ENCODE measurements around the gene SLC24A4.

The SLC24A4 gene

DNA sequence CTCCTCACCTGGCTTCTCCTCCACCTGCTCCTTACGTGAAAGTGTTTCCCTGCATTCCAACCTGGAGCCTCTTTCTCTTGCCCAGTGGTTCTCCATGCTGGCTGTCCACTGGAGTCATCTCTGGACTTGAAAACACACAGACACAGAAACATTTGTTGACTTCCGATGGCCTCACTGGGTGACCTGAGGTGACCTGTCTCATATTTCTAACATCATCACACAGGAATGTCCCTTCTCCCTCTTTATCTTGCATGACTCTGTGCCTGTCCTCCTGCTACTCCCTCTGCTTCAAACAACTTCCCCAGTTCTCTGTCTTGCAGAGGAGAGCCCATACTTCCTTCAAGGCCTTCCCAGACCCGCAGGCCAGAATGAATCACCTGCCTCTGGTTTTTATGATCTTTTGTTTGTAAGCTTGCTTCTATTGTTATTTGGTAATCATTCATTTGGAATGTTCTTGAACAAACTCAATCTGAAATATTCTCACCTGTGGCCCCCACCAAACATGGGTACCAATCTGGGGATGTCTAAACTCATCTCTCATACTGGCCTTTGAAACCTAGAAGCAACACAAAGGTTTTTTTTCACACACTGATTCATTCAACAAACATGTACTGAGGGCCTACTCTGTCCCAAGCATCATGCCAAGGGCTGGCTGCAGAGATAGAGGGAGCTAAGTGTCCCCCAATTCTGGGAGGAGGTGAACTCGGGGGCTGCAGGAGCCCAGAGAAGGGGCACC lies 181.0 kb downstream of the SLC24A4 start:
- H3K27ac ChIP-seq, result no peak overlapping the region
- TF ChIP-seq, protein P1, sequence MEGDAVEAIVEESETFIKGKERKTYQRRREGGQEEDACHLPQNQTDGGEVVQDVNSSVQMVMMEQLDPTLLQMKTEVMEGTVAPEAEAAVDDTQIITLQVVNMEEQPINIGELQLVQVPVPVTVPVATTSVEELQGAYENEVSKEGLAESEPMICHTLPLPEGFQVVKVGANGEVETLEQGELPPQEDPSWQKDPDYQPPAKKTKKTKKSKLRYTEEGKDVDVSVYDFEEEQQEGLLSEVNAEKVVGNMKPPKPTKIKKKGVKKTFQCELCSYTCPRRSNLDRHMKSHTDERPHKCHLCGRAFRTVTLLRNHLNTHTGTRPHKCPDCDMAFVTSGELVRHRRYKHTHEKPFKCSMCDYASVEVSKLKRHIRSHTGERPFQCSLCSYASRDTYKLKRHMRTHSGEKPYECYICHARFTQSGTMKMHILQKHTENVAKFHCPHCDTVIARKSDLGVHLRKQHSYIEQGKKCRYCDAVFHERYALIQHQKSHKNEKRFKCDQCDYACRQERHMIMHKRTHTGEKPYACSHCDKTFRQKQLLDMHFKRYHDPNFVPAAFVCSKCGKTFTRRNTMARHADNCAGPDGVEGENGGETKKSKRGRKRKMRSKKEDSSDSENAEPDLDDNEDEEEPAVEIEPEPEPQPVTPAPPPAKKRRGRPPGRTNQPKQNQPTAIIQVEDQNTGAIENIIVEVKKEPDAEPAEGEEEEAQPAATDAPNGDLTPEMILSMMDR (conservative IDR thresholded peaks at IDR 0.05), result no peak

GRCh38 chr14:92505826-92506225 lies 182.9 kb downstream of the SLC24A4 start:
- TF ChIP-seq, protein P1 (conservative IDR thresholded peaks at IDR 0.05), result no peak
- H3K27ac ChIP-seq, result no peak overlapping the region

- no peak overlapping the region for H3K27ac ChIP-seq
- TF ChIP-seq, protein P1 (conservative IDR thresholded peaks at IDR 0.05), result no peak
Measured at GRCh38 chr14:92506231-92506630, 183.3 kb downstream of the SLC24A4 start.

DNA sequence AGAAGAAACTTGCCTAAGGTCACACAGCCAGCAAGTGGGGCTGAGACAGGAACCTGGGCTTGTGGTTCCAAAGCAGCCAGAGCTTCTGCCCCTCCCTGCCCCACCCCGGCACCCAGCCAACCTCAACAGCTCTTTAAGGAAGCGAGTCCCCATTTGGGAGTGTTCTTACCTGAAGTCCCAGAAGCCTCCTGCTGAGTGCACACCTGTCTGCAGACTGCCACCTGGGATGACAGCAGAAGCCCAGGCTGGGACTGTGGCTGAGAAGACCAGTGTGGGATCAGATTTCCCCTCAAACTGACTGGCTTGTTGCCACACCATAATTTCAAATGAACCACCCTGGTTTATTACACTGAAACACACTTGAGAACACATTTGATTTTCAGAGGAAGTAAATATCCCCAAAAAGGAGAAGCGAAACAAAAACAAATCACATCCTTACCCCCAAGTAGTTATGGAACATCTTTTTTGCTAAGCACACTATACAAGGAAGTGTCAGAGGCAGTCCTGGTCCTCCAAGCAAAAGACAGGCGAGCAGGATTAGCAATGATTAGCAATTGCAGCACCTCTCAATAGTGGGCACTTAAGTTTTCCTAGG lies 184.3 kb downstream of the SLC24A4 start:
- TF ChIP-seq, protein P1 (conservative IDR thresholded peaks at IDR 0.05), result no peak
- no peak overlapping the region for H3K27ac ChIP-seq

DNA sequence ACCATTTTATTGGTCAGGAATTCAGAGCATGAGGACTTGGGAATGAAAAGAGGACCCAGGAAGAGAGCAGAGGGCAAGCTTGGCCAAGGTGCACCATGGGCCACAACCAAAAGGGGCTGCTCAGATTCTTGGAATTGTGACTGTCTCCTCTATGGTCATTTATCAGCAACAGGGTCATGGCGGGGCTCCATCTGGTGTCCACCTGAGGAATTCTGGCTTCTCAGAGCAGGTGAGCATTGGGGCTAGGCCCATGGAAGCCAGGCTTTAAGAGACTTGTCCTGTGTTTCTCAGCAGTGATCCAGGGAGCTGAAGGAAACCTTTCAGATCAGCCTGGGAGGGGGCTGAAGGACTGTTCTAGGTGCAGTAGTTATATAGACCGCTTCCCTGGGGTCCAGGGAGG lies 188.0 kb downstream of the SLC24A4 start:
- no peak overlapping the region for H3K27ac ChIP-seq
- TF ChIP-seq, protein P1 (conservative IDR thresholded peaks at IDR 0.05), result peak; percentile 36; the same call in 1 of the 2 replicates

DNA sequence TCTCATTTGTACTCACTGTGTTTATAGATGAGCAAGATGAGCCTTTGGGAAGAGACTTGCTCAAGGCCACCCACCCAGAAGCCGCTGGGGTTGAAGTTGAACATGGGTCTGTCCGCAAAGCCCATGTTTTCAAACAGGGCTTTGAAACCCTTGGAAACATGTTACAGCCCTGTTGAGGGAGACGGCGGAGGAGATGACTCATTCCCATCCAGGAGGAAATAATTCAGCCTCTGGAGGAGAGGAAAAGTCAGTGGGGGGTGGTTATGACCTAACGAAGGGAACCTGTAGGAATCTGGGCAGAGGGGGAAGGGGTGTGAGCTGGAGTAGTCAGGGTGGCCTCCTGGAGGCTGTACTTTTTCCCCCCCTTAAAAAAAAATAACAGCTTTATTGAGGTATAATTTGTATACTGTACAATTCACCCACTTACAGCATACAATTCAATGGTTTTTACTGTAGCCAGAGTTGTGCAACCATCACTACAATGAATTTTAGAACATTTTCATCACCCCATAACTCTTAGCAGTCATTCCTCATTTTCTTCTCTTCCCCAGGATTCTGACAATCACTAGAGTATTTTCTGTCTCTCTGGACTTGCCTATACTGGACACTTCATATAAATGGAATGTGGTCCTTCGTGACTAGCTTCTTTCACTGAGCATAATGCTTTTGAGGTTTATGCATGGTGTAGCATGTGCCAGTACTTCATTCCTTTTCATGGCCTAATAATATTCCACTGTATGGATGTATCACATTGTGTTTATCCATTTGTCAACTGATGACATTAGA lies 188.7 kb downstream of the SLC24A4 start:
- no peak overlapping the region for H3K27ac ChIP-seq
- TF ChIP-seq, protein P1 (conservative IDR thresholded peaks at IDR 0.05), result no peak

DNA sequence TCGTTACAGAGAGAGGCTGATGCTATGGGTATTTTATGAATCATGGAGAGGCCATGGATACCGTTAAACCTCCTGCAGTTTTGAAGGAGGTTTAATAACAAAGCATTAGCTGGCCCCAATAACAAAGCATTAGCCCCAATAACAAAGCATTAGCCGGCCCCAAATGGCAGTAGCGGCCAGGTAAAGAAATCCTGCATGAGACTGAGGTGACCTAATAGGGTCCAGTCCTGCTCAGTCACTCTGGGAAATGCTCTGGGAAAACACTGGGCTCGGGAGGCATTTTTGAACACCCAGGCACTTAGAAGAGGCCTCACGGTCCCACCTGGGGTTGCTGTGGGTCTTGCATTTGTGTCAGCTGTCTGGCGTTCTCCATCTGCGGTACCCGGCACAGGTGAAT lies 189.8 kb downstream of the SLC24A4 start:
- TF ChIP-seq, protein P1 (conservative IDR thresholded peaks at IDR 0.05), result no peak
- H3K27ac ChIP-seq, result no peak overlapping the region
